Type B pancreatic cell (in vitro differentiated cells): ENCODE measurements around the gene CAPRIN2. TPM values are rescaled to one million over a fixed set of nuclear protein-coding genes. Genes with fewer than 3 reads are reported as not detected.

Source experiments
- DNase-seq: peaks from one replicate; pipeline ENCODE4 v3.0.0; 2021; ENCODE audit warnings: mixed read lengths; ENCODE audit not compliant: unreplicated experiment; ENCODE audit errors: extremely low spot score
- H3K27ac Mint-ChIP-seq: 2 replicates; pipeline ENCODE4 v1.8.0; 2021; ENCODE audit warnings: mild to moderate bottlenecking, mixed read lengths
- H3K27me3 Mint-ChIP-seq: 2 replicates; pipeline ENCODE4 v1.8.0; 2021; ENCODE audit warnings: mixed read lengths
- H3K36me3 Mint-ChIP-seq: 2 replicates; pipeline ENCODE4 v1.8.0; 2021; ENCODE audit warnings: mixed read lengths
- H3K4me1 Mint-ChIP-seq: one replicate; pipeline ENCODE4 v1.8.0; 2021; ENCODE audit warnings: mixed read lengths; ENCODE audit not compliant: unreplicated experiment
- H3K4me3 Mint-ChIP-seq: 2 replicates; pipeline ENCODE4 v1.8.0; 2021; ENCODE audit warnings: mild to moderate bottlenecking, mixed read lengths
- H3K9me3 Mint-ChIP-seq: 2 replicates; pipeline ENCODE4 v1.8.0; 2021; ENCODE audit warnings: mixed read lengths
- CTCF ChIP-seq: fragments of 200-600 bp; sonication (generic); conservative IDR thresholded peaks from 2 replicates; pipeline ENCODE4 v1.5.0; 2021; ENCODE audit warnings: antibody characterized with exemption, mild to moderate bottlenecking
- total RNA-seq: library from RNA; stranded (reverse); gene quantifications from 2 replicates; pipeline ENCODE4 v1.2.1, GENCODE V29; 2021; ENCODE audit warnings: low replicate concordance

The CAPRIN2 gene
- total RNA-seq, 1 donor from 2014 or later = 44.9 TPM

- H3K4me3 Mint-ChIP-seq = no peak overlapping the region
- DNase-seq = no peak
- H3K4me1 Mint-ChIP-seq = peaks cover 4% of the 10 kb centered on the region
- H3K27me3 Mint-ChIP-seq = peaks cover 3% of the 10 kb centered on the region
- H3K36me3 Mint-ChIP-seq = peaks cover 5% of the 10 kb centered on the region
- H3K27ac Mint-ChIP-seq = no peak overlapping the region
- no peaks in the 10 kb centered on the region for H3K9me3 Mint-ChIP-seq
- no peak for TF ChIP-seq CTCF
Observed at GRCh38 chr12:30701056-30701455, 53.7 kb downstream of the CAPRIN2 start.

- TF ChIP-seq CTCF = no peak
- no peak for DNase-seq
- Mint-ChIP-seq H3K27me3 (peaks cover 4% of the 10 kb centered on the region), H3K4me3 (no peak overlapping the region), H3K9me3 (no peaks in the 10 kb centered on the region), H3K27ac (no peak overlapping the region), H3K4me1 (peaks cover 6% of the 10 kb centered on the region), H3K36me3 (peaks cover 3% of the 10 kb centered on the region)
Observed at GRCh38 chr12:30700216-30700900, 54.4 kb downstream of the CAPRIN2 start.

- Mint-ChIP-seq H3K4me1 (peaks cover 12% of the 10 kb centered on the region), H3K27me3 (peaks cover 4% of the 10 kb centered on the region), H3K36me3 (no peaks in the 10 kb centered on the region), H3K27ac (no peak overlapping the region), H3K9me3 (no peaks in the 10 kb centered on the region), H3K4me3 (no peak overlapping the region)
- DNase-seq = no peak
- TF ChIP-seq CTCF = no peak
Observed at GRCh38 chr12:30698346-30698745, 56.4 kb downstream of the CAPRIN2 start.

GRCh38 chr12:30696943-30697342 lies 57.8 kb downstream of the CAPRIN2 start:
- Mint-ChIP-seq H3K36me3 (peaks cover 4% of the 10 kb centered on the region), H3K4me3 (no peak overlapping the region)

GRCh38 chr12:30696486-30696885 lies 58.3 kb downstream of the CAPRIN2 start:
- H3K36me3 Mint-ChIP-seq = peaks cover 4% of the 10 kb centered on the region
- no peak overlapping the region for H3K27ac Mint-ChIP-seq
- TF ChIP-seq CTCF = no peak
- H3K9me3 Mint-ChIP-seq = no peaks in the 10 kb centered on the region
- peaks cover 12% of the 10 kb centered on the region for H3K4me1 Mint-ChIP-seq
- DNase-seq = no peak
- H3K27me3 Mint-ChIP-seq = peaks cover 4% of the 10 kb centered on the region
- H3K4me3 Mint-ChIP-seq = no peak overlapping the region

More at GRCh38 chr12:30696943-30697342, 57.8 kb downstream of the CAPRIN2 start:
- no peak for DNase-seq
- Mint-ChIP-seq H3K9me3 (no peaks in the 10 kb centered on the region), H3K27me3 (peaks cover 4% of the 10 kb centered on the region), H3K4me1 (peaks cover 12% of the 10 kb centered on the region), H3K27ac (no peak overlapping the region)
- TF ChIP-seq CTCF = no peak
